GM21576 (cell line): Measurements from ENCODE around the gene DDIT3.

Experiments
- ATAC-seq: cut with Tn5 transposase; IDR thresholded peaks from one replicate; pipeline ENCODE4 v1.9.1; 2021; ENCODE audit warnings: mild to moderate bottlenecking, moderate library complexity; ENCODE audit not compliant: unreplicated experiment

Gene DDIT3

GRCh38 chr12:57470970-57471656 is 49.2 kb downstream of the DDIT3 start:
- ATAC-seq = no peak

GRCh38 chr12:57470286-57470969 is 49.9 kb downstream of the DDIT3 start:
- ATAC-seq = no peak

GRCh38 chr12:57469296-57470164 is 50.8 kb downstream of the DDIT3 start:
- no peak for ATAC-seq

GRCh38 chr12:57467915-57468314 is 52.4 kb downstream of the DDIT3 start:
- no peak for ATAC-seq

- ATAC-seq = no peak
Observed at GRCh38 chr12:57467212-57467874, 53.0 kb downstream of the DDIT3 start.
